SK-N-SH (cell line): ENCODE data around the gene CCDC27. TPM values are rescaled to one million over a fixed set of nuclear protein-coding genes. Genes with fewer than 3 reads are reported as not detected.

Source experiments
- CTCF ChIA-PET: fragments of 300-600, 350-600 bp; formaldehyde crosslinking; extraction: SDS; loops from one replicate; lab custom pipeline; 2021; lab: Yijun Ruan, JAX
- POLR2A ChIA-PET: fragments of 350-600 bp; sonication (Branson Sonifier 250); formaldehyde crosslinking; extraction: SDS; loops from one replicate; lab custom pipeline; 2020; ENCODE audit warnings: antibody characterized with exemption, inconsistent platforms; lab: Yijun Ruan, JAX
- DNase-seq: peaks from one replicate; pipeline ENCODE4 v3.0.0; 2012
- H2AFZ ChIP-seq: fragments of 200-600 bp; sonication (generic); 2 replicates; pipeline ENCODE4 v1.8.1; 2016; ENCODE audit warnings: antibody characterized with exemption, mild to moderate bottlenecking, low read depth
- H3F3A ChIP-seq: fragments of 200-600 bp; sonication (generic); replicated peaks from 2 replicates; pipeline ENCODE3; 2016; ENCODE audit warnings: antibody characterized with exemption, mild to moderate bottlenecking; ENCODE audit not compliant: insufficient read depth
- H3K27ac ChIP-seq, 2 experiments: fragments of 200-500 bp in 1 of 2; fragments of 200-600 bp in 1 of 2; sonication (Bioruptor generic) in 1 of 2; sonication (generic), shearing (Covaris generic) in 1 of 2; 2 replicates each; pipeline versions ENCODE4 v1.5.1 to v1.6.1; 2014 to 2016; ENCODE audit warnings: low read depth in 2 of 2, inconsistent platforms in 1 of 2, low read length in 1 of 2, mild to moderate bottlenecking in 1 of 2, mixed read lengths in 1 of 2
- H3K27me3 ChIP-seq: fragments of 200-600 bp; sonication (generic), shearing (Covaris generic); 2 replicates; pipeline ENCODE4 v1.6.1; 2016; ENCODE audit warnings: mixed run types; ENCODE audit not compliant: insufficient read depth
- H3K36me3 ChIP-seq, 2 experiments: fragments of 200-500 bp in 1 of 2; fragments of 200-600 bp in 1 of 2; sonication (Bioruptor generic) in 1 of 2; sonication (generic) in 1 of 2; replicated peaks in 1 of 2; 2 replicates each; pipeline versions ENCODE3 to v1.5.1; 2014 to 2016; ENCODE audit warnings: low read length in 1 of 2, mild to moderate bottlenecking in 1 of 2; ENCODE audit not compliant: insufficient read depth in 2 of 2, control insufficient read depth in 1 of 2
- H3K4me1 ChIP-seq, 2 experiments: fragments of 200-500 bp in 1 of 2; fragments of 200-600 bp in 1 of 2; sonication (Bioruptor generic) in 1 of 2; sonication (generic), shearing (Covaris generic) in 1 of 2; 2 replicates each; pipeline versions ENCODE4 v1.5.1 to v1.6.1; 2014 to 2016; ENCODE audit warnings: low read depth in 1 of 2, low read length in 1 of 2, mixed run types in 1 of 2; ENCODE audit not compliant: insufficient read depth in 2 of 2, control insufficient read depth in 1 of 2
- H3K4me2 ChIP-seq: fragments of 200-600 bp; sonication (generic), shearing (Covaris generic); 2 replicates; pipeline ENCODE4 v1.6.1; 2017; ENCODE audit warnings: mixed run types
- H3K4me3 ChIP-seq, 2 experiments: fragments of 200-500 bp in 1 of 2; fragments of 200-600 bp in 1 of 2; sonication (Bioruptor generic) in 1 of 2; sonication (generic), shearing (Covaris generic) in 1 of 2; 2 replicates each; pipeline versions ENCODE4 v1.5.1 to v1.8.1; 2014 to 2016; ENCODE audit warnings: low read depth in 2 of 2, inconsistent platforms in 1 of 2, low read length in 1 of 2, mild to moderate bottlenecking in 1 of 2, mixed read lengths in 1 of 2, moderate library complexity in 1 of 2
- H3K79me2 ChIP-seq: fragments of 200-600 bp; sonication (generic); 2 replicates; pipeline ENCODE4 v1.8.1; 2017; ENCODE audit warnings: mild to moderate bottlenecking; ENCODE audit not compliant: insufficient read depth
- H3K9ac ChIP-seq: fragments of 200-600 bp; sonication (generic); 2 replicates; pipeline ENCODE4 v1.6.1; 2017; ENCODE audit warnings: mixed run types
- H3K9me2 ChIP-seq: fragments of 200-600 bp; sonication (generic); 2 replicates; pipeline ENCODE4 v1.6.1; 2017; ENCODE audit warnings: mixed run types
- H3K9me3 ChIP-seq: fragments of 200-600 bp; sonication (generic); 2 replicates; pipeline ENCODE4 v1.6.1; 2017; ENCODE audit warnings: mixed run types, mild to moderate bottlenecking, moderate library complexity
- H4K20me1 ChIP-seq: fragments of 200-600 bp; sonication (generic); 2 replicates; pipeline ENCODE4 v1.6.1; 2017; ENCODE audit warnings: mild to moderate bottlenecking, mixed run types; ENCODE audit not compliant: insufficient read depth
- ELF1 ChIP-seq: IDR thresholded peaks from 2 replicates; pipeline ENCODE4 v1.4.0; 2012
- EZH2phosphoT487 ChIP-seq: fragments of 200-600 bp; sonication (generic); IDR thresholded peaks from 2 replicates; pipeline ENCODE4 v1.6.1; 2017; ENCODE audit warnings: low read depth, mixed run types, mild to moderate bottlenecking, antibody characterized with exemption, moderate library complexity, borderline replicate concordance
- FOSL2 ChIP-seq: IDR thresholded peaks from 2 replicates; pipeline ENCODE4 v1.4.0; 2012; ENCODE audit warnings: low read depth, mild to moderate bottlenecking, moderate library complexity, borderline replicate concordance
- FOXJ3 ChIP-seq: sonication (generic); formaldehyde crosslinking; IDR thresholded peaks from 2 replicates; pipeline ENCODE4 v1.5.1; 2020; ENCODE audit warnings: mild to moderate bottlenecking, missing genetic modification reagents
- FOXM1 ChIP-seq: IDR thresholded peaks from 2 replicates; pipeline ENCODE4 v1.4.0; 2012; ENCODE audit warnings: low read depth, mild to moderate bottlenecking
- JUND ChIP-seq: IDR thresholded peaks from 2 replicates; pipeline ENCODE4 v1.4.0; 2012
- NFIC ChIP-seq: IDR thresholded peaks from 2 replicates; pipeline ENCODE4 v1.4.0; 2012; ENCODE audit warnings: borderline replicate concordance
- SIN3A ChIP-seq: IDR thresholded peaks from 2 replicates; pipeline ENCODE4 v1.6.1; 2012; ENCODE audit warnings: low read depth, mild to moderate bottlenecking, low read length, moderate library complexity, borderline replicate concordance
- SMC3 ChIP-seq: IDR thresholded peaks from 2 replicates; pipeline ENCODE4 v1.6.1; 2012; ENCODE audit warnings: low read depth, low read length, improper control_type of control experiment
- TEAD4 ChIP-seq: IDR thresholded peaks from 2 replicates; pipeline ENCODE4 v1.4.0; 2012; ENCODE audit warnings: mild to moderate bottlenecking, borderline replicate concordance; ENCODE audit not compliant: insufficient read depth
- WGBS: methylation state at CpG from one replicate; pipeline ENCODE4 v1.1.6; 2017; ENCODE audit warnings: low lambda C conversion rate; 5-methylcytosine and 5-hydroxymethylcytosine counted together
- polyA plus RNA-seq, 3 experiments: library from polyadenylated mRNA; depleted of rRNA; stranded (reverse); fragments of >200 nt; gene quantifications; 2 replicates each; pipeline ENCODE4 v1.2.3, GENCODE V29; 2012
- TF ChIP-seq, protein P1 (sequence below): IDR thresholded peaks from 2 replicates; pipeline ENCODE4 v1.6.1; 2012; ENCODE audit warnings: mild to moderate bottlenecking, low read depth, low read length, moderate library complexity
- TF ChIP-seq, protein P2 (sequence below): fragments of 150-350 bp; IDR thresholded peaks from 2 replicates; pipeline ENCODE4 v1.6.1; 2017; ENCODE audit warnings: antibody characterized with exemption, low read length, low read depth, borderline replicate concordance
- TF ChIP-seq, protein P3 (sequence below): IDR thresholded peaks from 2 replicates; pipeline ENCODE4; 2012

The CCDC27 gene
- polyA plus RNA-seq, 1 of the 3 experiments (the other 2 are of a cell fraction): not detected

DNA sequence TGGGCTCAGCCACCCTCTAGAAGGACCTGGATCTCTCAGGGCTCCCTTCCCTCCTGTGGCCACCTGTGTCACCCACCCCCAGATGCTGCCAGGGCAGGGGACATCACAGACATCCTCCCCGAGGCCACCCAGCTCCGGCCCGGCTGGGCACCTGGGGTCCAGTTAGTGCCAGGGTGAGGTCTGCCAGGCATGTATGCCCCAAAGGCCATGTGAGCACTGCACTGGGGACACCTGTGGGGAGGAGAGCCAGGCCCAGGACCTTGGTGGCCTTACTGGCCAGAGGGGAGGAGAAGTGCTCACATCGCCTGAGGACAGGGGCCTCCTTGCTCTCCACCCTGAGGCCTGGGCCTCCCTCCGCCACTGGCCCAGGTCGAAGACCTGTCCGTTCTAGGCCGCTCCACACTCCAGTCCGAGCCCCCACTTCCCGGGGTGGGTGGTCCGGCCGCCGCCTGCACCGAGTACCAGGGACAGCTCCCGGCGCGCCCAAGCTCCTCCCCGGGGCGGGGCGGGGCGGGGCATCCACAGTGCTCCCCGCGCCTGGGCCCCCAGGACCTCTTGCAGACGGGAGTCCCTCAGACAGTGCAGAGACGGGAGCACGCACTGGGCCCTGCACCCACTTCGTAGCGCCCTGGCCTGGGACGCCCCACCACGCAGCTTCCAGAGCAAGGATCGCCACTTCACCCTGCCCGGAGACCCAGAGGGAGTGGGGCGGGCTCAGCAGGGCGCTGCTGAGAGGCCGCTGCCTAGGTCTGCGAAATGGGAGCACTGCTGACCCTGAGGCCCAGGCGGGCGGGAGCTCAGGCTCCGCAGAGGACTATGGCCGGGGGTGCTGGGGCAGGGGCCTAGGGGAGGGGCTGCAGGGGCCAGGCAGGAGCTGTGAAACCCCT is 34.3 kb upstream of the CCDC27 start:
- WGBS: 92% methylated on average over 7 of the region's 40 CpGs
- ChIA-PET POLR2A (interaction anchor here (1.6 kb wide), 1 partner anchor 90 kb away, joined by 6 read pairs; no protein-coding TSS in a partner anchor), CTCF (interaction anchor here (1.0 to 16.2 kb wide), 4 partner anchors 11 to 265 kb away, joined by 3 to 369 read pairs (median 5); no protein-coding TSS in a partner anchor)
- Histone ChIP-seq H3K27ac (peak overlapping the region in 1 of 2 experiments; percentile 97; a peak in 2 of 4 replicates), H3K4me2 (no peak overlapping the region), H3F3A (no peaks in the 10 kb centered on the region), H4K20me1 (no peaks in the 10 kb centered on the region), H3K9ac (no peak overlapping the region), H3K79me2 (no peaks in the 10 kb centered on the region), H3K9me2 (no peaks in the 10 kb centered on the region), H2AFZ (no peak overlapping the region), H3K4me3 (no peak overlapping the region), H3K27me3 (no peaks in the 10 kb centered on the region), H3K4me1 (peaks cover 0 to 97% of the 10 kb centered on the region in 2 experiments; a peak in 2 of 4 replicates), H3K36me3 (no peaks in the 10 kb centered on the region), H3K9me3 (no peaks in the 10 kb centered on the region)
- no peak for DNase-seq
- no peak for TF ChIP-seq SMC3
- TF ChIP-seq, protein P1, sequence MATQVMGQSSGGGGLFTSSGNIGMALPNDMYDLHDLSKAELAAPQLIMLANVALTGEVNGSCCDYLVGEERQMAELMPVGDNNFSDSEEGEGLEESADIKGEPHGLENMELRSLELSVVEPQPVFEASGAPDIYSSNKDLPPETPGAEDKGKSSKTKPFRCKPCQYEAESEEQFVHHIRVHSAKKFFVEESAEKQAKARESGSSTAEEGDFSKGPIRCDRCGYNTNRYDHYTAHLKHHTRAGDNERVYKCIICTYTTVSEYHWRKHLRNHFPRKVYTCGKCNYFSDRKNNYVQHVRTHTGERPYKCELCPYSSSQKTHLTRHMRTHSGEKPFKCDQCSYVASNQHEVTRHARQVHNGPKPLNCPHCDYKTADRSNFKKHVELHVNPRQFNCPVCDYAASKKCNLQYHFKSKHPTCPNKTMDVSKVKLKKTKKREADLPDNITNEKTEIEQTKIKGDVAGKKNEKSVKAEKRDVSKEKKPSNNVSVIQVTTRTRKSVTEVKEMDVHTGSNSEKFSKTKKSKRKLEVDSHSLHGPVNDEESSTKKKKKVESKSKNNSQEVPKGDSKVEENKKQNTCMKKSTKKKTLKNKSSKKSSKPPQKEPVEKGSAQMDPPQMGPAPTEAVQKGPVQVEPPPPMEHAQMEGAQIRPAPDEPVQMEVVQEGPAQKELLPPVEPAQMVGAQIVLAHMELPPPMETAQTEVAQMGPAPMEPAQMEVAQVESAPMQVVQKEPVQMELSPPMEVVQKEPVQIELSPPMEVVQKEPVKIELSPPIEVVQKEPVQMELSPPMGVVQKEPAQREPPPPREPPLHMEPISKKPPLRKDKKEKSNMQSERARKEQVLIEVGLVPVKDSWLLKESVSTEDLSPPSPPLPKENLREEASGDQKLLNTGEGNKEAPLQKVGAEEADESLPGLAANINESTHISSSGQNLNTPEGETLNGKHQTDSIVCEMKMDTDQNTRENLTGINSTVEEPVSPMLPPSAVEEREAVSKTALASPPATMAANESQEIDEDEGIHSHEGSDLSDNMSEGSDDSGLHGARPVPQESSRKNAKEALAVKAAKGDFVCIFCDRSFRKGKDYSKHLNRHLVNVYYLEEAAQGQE: peak; percentile 74

DNA sequence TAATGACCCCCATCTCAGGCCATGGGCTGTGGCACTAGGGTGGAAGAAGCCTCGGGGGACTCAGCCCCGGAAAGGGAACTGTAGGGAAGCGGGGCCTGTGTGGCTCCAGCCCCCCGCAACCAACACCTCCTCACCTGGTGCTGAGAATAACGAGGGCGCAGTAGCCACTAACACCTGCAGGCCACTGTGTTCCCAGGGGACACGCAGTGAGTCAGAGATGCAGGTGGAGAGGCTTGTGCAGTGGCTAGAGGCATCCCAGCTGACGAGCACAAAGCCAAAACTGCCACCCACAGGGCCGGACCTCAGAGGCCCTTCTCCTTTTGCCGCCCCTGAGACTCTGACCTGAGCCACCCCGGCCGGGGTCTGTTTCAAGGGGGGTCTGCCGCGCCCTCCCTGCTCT is 33.5 kb upstream of the CCDC27 start:
- no peak overlapping the region for H3K4me3 ChIP-seq
- H4K20me1 ChIP-seq: no peaks in the 10 kb centered on the region
- no peaks in the 10 kb centered on the region for H3K36me3 ChIP-seq
- no peaks in the 10 kb centered on the region for H3K9me2 ChIP-seq
- no peak overlapping the region for H2AFZ ChIP-seq
- H3K27me3 ChIP-seq: no peaks in the 10 kb centered on the region
- TF ChIP-seq NFIC (no peak), EZH2phosphoT487 (no peak), FOXJ3 (CRISPR knock-in tag) (no peak), JUND (no peak), TEAD4 (no peak), FOXM1 (no peak), ELF1 (no peak), SIN3A (no peak), FOSL2 (no peak)
- TF ChIP-seq, protein P2, sequence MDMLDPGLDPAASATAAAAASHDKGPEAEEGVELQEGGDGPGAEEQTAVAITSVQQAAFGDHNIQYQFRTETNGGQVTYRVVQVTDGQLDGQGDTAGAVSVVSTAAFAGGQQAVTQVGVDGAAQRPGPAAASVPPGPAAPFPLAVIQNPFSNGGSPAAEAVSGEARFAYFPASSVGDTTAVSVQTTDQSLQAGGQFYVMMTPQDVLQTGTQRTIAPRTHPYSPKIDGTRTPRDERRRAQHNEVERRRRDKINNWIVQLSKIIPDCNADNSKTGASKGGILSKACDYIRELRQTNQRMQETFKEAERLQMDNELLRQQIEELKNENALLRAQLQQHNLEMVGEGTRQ: no peak
- TF ChIP-seq, protein P3, sequence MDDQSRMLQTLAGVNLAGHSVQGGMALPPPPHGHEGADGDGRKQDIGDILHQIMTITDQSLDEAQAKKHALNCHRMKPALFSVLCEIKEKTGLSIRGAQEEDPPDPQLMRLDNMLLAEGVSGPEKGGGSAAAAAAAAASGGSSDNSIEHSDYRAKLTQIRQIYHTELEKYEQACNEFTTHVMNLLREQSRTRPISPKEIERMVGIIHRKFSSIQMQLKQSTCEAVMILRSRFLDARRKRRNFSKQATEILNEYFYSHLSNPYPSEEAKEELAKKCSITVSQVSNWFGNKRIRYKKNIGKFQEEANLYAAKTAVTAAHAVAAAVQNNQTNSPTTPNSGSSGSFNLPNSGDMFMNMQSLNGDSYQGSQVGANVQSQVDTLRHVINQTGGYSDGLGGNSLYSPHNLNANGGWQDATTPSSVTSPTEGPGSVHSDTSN: no peak
- H3K9ac ChIP-seq: no peak overlapping the region
- no CpG with 5 or more reads among the region's 14 CpGs for WGBS
- no peaks in the 10 kb centered on the region for H3K79me2 ChIP-seq
- H3K9me3 ChIP-seq: no peaks in the 10 kb centered on the region
- H3K4me1 ChIP-seq: peaks cover 0 to 89% of the 10 kb centered on the region in 2 experiments; a peak in 2 of 4 replicates
- H3K4me2 ChIP-seq: no peak overlapping the region
- ChIA-PET CTCF (interaction anchor here (0.9 to 16.2 kb wide), 5 partner anchors 10 to 154 kb away, joined by 3 to 369 read pairs (median 4); no protein-coding TSS in a partner anchor), POLR2A (interaction anchor here (0.9 to 1.6 kb wide), 5 partner anchors 8 to 90 kb away, joined by 3 to 6 read pairs (median 4); no protein-coding TSS in a partner anchor)
- peak overlapping the region in 1 of 2 experiments; percentile 97; a peak in 2 of 4 replicates for H3K27ac ChIP-seq
- DNase-seq: no peak
- no peaks in the 10 kb centered on the region for H3F3A ChIP-seq
